ENCODE results near the gene HMX1.

The HMX1 gene

GRCh38 chr4:8891646-8892555, 20.3 kb upstream of the HMX1 start:
- DNase-seq: no peak

DNA sequence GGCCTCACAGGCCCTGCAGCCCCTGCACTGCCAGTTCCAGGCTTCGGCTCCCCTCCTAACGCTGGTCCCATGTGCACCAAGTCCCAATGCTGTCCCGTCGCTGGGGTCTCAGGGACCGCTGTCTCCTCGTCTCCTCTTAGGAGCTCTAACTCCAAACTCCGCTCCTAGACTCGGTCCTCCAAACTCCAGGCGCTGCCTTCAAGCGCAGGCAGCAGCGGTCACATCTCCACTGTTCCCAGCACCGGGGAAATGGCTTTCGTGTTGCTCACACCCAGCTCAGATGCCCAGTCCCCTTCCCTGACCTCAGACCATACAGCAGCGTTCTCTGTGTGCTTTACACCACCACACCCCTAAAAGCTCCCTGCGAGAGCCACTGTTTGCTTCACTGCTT, 19.6 kb upstream of the HMX1 start:
- no peak for DNase-seq

GRCh38 chr4:8888856-8889255, 17.2 kb upstream of the HMX1 start:
- DNase-seq: no peak

- DNase-seq: no peak
These were observed 15.2 kb upstream of the HMX1 start for GRCh38 chr4:8886612-8887406.

DNA sequence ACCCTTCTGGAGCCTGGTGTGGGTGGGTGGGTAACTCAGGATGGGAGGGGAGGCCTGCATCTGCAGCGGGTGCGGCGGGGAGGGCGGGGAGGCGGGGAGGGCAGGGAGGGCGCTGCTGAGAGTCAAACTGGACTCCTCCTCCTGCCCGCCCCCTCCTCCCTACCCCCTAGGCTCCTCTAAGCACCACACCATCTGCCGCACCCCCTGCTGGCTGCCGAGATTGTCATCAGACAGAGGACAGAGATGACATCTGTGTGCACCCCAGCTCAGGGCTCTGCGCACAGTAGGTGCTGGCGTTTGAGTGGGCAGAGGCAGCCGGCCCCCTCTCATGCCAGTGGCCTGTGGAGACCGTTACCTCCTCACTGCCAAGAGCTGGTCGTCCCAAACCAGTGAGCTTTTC, 10.6 kb upstream of the HMX1 start:
- no peak for DNase-seq

DNA sequence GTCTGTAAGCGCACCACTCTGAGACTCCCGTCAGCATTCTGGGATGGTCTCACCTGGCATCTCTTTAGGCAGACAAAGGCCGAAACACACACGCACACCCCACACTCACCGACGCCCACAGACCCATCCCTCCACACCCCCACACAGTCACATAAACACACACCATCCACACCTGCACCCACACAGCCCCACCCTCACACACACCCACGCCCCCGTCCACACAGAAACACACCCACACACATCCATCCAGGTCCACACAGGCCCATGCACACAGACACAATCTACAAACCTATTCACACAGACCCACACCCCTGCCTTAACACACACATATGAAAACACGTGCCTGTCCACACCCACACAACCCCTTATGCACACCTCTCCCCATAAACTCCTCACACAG, 9.2 kb upstream of the HMX1 start:
- no peak for DNase-seq

- no peak for DNase-seq
These were observed 7.9 kb upstream of the HMX1 start for GRCh38 chr4:8879574-8879973.

DNA sequence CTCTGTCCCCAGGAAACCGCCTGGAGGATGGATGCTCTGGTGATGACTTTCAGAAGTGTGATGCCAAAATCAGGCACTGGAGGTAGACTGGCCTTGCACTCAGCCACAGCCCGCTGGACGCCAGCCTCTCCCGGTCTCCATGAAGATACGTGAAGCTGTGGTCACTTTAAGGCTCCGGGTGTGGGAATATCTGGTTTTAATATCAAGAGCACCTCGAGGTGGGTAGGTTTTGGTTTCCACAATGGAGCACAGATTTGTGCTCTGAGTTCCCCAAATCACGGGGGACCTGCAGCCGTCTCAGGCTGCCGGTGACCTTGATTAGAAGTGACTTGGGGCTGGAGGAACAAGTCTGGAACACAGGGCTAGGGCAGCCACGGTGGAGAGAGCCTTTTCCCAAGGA, 6.8 kb upstream of the HMX1 start:
- DNase-seq: no peak

- DNase-seq: no peak
These were observed 6.1 kb upstream of the HMX1 start for GRCh38 chr4:8877780-8878040.

- no peak for DNase-seq
These were observed 5.5 kb upstream of the HMX1 start for GRCh38 chr4:8876982-8877779.

- DNase-seq: no peak
These were observed 3.4 kb upstream of the HMX1 start for GRCh38 chr4:8874896-8875680.

- DNase-seq: no peak
These were observed 2.6 kb upstream of the HMX1 start for GRCh38 chr4:8874003-8874895.

DNA sequence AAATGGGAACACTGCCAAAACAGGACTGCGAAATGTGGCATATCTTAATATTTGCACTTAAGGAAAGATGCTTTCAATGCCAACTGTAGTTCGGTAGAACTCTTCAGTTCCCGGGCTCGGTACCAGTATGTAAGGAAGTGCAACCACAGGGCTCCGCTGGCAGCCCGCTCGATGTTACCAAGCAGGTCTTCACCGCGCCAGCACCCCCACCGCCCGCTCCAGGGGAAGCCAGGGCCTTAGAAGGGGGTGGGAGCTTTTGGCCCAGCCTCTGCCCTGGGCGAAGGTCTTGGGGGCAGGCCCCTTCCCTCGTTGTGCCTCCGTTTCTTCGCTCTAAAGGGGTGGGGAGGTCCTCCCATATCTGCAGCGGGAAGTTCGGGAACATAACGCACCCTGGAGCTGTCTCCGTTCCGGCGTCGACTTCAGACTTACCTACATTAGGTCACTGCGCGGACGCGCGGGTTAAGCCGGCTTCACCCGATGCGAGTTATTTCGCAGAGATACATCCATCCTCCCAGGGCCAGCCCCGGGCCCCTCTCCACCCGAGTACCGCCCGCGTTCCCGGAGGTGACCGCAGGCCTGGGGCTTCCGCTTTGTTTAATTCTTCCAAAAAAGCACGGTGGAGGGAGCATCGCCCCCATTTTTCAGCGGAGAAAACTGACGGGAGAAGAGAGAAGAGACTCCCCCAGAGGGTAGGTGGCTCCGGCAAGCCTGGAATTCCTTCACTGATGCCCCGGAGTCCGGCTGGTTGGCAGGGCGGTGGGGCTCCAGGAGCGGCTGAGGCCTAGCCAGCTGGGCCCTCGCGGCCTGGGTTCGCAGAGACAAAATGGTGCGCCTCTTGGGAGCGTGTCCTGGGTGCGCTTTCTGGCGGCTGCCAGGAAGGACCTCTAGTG, 1.0 kb upstream of the HMX1 start:
- no peak for DNase-seq

DNA sequence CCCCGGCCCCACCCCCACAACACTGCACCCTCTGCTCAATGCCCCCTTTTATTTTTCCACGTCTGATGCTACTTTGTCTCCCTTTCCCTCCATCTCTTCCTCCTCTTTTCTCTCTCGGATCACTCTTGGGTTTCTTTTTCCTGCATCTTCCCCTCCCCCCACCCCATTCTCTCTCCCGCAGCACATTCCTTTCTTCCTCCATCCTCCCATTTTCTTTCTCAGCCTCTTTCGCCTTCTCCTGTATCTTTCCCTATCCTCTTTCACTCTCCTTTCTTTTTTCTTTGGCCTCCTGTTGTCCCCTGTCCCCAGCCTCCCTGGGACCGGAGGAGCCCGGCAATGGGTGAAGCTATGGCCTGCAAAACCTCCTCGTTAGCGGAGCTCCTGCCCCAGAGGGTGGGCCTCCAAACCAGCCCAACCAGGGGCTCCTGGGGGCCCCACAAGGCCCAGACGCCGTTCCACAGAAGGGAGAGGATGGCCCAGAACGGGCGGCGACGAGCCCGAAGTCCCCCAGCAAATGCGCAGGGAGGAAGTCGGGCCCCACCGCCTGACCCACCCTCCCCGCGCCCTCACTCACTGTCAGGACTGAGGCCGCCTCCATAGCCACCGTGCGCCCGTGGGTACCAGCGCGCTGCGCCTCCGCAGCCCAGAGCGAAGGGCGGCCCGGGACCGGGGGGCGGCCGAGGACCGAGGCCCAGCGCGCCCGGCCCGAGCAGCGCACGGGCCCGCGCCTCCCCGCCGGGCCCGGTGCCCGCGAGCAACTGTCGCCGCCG, 807 bp downstream of the HMX1 start:
- no peak for DNase-seq

- DNase-seq: no peak
These were observed 1.6 kb downstream of the HMX1 start for GRCh38 chr4:8869898-8870646.

DNA sequence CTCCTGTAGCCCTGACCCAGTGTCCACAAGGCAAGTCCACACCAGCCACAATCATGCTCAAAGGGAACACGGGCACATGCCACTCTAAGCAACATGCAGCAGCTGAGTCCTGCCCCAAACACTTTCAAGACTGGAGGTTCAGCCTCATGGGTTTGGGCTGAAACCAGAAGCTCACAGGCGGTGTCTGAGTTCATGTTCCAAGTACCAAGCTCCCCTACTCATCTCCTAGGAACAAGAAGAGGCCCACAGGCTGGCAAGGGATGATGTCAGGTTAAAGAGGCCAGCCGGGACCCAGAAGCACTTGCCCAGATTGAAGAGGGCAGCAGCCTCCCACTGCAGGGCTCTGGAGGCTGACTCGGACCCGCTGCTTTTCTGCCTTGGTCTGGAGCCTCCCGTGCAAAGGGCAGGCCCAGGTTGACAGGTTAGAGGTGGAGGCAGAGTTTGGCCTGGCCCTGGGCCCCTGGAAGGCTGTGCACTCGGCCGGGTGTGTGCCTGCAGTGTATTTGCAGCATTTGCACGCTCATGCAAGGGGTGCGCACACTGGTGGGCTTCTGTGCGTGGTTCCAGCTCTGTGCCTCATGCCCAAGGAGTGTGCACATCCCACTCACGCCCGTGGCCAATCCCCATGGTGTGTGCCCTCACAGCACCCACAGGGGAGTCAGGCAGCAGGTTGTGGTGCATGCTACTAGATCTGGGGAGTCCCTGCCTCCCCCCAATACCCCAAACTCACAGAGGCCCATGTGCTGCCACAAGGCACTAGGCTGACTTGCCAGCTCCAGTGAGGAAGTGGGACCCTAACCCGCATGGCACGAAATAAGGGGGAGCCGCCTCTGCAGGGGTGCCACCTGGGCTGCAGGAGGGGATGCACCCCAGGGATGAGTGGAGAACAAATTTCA, 2.4 kb downstream of the HMX1 start:
- no peak for DNase-seq

GRCh38 chr4:8868321-8869001, 3.2 kb downstream of the HMX1 start:
- no peak for DNase-seq
